ENCODE data around the gene DPEP2NB.

Gene DPEP2NB

GRCh38 chr16:67992661-67993206, 23.0 kb downstream of the DPEP2NB start:
- TF ChIP-seq, protein P1, sequence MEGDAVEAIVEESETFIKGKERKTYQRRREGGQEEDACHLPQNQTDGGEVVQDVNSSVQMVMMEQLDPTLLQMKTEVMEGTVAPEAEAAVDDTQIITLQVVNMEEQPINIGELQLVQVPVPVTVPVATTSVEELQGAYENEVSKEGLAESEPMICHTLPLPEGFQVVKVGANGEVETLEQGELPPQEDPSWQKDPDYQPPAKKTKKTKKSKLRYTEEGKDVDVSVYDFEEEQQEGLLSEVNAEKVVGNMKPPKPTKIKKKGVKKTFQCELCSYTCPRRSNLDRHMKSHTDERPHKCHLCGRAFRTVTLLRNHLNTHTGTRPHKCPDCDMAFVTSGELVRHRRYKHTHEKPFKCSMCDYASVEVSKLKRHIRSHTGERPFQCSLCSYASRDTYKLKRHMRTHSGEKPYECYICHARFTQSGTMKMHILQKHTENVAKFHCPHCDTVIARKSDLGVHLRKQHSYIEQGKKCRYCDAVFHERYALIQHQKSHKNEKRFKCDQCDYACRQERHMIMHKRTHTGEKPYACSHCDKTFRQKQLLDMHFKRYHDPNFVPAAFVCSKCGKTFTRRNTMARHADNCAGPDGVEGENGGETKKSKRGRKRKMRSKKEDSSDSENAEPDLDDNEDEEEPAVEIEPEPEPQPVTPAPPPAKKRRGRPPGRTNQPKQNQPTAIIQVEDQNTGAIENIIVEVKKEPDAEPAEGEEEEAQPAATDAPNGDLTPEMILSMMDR (IDR thresholded peaks at IDR 0.05; ENCODE audit: borderline replicate concordance, insufficient read depth, low read depth, low read length): no peak
- H3K4me3 ChIP-seq (ENCODE audit: low read depth, low read length): peak overlapping the region; percentile 12

GRCh38 chr16:67990018-67990386, 25.7 kb downstream of the DPEP2NB start:
- H3K4me3 ChIP-seq (ENCODE audit: low read depth, low read length): no peak overlapping the region
- TF ChIP-seq, protein P1 (IDR thresholded peaks at IDR 0.05; ENCODE audit: borderline replicate concordance, insufficient read depth, low read depth, low read length): no peak

DNA sequence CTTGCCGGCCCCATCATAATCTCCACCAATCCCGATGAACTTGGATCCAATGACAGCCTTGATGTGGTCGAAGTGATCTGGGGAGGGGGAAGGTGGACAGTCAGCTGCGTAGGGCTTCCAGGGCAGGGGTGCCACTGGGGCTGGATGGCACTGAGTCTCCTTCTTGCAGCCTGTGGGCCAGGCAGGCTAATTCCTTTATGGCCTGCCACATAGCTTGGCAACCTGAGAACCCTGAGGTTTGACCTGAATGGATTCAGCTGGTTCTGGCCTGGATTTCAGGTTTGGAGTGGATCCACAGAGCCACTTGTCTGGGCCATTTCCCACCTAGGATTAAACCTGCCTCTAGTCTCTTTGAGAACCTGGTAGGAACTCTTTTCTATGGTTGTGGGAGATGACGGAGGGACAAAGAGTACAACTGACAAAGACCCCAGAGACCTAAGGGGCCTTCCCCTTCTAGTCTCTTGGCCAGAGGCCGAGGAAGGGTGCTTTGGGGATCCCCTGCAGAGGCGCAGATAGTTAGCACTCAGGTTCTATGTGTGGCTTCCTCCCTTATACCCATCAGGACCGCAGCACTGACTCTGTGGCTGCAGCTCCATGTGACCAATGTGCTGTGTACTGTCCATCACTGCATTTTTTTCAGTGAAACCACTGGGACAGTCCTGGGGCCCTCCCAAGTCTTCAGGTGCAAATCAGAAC, 26.2 kb downstream of the DPEP2NB start:
- no peak overlapping the region for H3K4me3 ChIP-seq (ENCODE audit: low read depth, low read length)
- TF ChIP-seq, protein P1 (IDR thresholded peaks at IDR 0.05; ENCODE audit: borderline replicate concordance, insufficient read depth, low read depth, low read length): no peak

- no peak overlapping the region for H3K4me3 ChIP-seq (ENCODE audit: low read depth, low read length)
- TF ChIP-seq, protein P1 (IDR thresholded peaks at IDR 0.05; ENCODE audit: borderline replicate concordance, insufficient read depth, low read depth, low read length): no peak
Observed at GRCh38 chr16:67988675-67989074, 27.0 kb downstream of the DPEP2NB start.

GRCh38 chr16:67987460-67988160, 28.1 kb downstream of the DPEP2NB start:
- H3K4me3 ChIP-seq (ENCODE audit: low read depth, low read length): no peak overlapping the region
- TF ChIP-seq, protein P1 (IDR thresholded peaks at IDR 0.05; ENCODE audit: borderline replicate concordance, insufficient read depth, low read depth, low read length): no peak

GRCh38 chr16:67986949-67987348, 28.8 kb downstream of the DPEP2NB start:
- no peak overlapping the region for H3K4me3 ChIP-seq (ENCODE audit: low read depth, low read length)
- TF ChIP-seq, protein P1 (IDR thresholded peaks at IDR 0.05; ENCODE audit: borderline replicate concordance, insufficient read depth, low read depth, low read length): no peak

All from GM12875 (cell line).